HUDEP-2 (cell line): Measurements from ENCODE around the gene TADA1.
A peak's percentile ranks its signal among the peaks of the same experiment; 100 is the strongest.

Experiments
- DNase-seq, 76 experiments: peaks; one replicate each; lab custom pipeline; 2025; ENCODE audit not compliant: unreplicated experiment in 76 of 76; lab: John Stamatoyannopoulos, UW

Gene TADA1

DNA sequence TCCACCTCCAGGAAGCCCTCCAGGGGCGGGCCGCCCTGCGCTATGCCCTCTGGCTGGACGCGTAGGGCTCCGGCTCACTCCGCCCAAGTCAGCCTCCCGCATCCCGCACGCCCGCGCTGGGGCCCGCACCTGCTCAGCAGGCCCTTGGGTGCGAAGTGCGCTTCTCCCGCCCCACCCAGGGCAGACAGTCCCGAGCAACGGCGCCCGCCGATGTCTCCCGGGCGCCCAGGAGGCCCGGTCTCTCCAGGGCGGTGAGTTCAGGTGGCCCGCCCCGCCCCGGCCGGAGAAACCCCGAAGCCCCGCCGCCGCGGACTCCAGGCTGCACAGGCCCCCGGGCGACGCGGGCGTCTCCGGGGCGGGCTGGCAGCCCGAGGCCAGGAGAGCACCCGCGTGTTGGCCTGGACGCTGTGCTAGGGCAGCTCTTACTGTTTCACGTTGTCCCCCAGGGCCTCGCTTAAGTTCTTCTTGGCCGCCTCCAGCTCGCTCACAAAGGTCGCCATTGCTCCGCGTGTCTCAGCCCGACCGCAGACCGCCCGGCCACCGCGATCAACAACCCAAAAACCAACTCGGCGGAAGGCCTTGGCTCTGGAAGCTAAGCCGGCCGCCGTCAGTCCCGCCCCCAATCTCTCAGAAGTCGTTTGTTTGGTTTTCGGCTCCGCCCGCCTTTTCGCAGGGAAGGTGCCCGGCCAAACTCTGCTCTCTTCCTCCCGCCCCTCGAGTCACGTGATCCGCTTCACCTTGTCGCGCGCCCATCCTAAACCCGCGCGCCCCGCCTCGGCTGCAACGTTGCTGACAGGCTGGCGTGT is at the start of gene TADA1:
TADA1 (minus strand) TSS at position 531 of the 806 bp plus-strand sequence; CDS start at position 500, 31 bp downstream.
- DNase-seq = peak; percentile 51 to 99 (median 97)

- no peak for DNase-seq
These were observed 48.9 kb upstream of the TADA1 start for GRCh38 chr1:166924823-166925541.

DNA sequence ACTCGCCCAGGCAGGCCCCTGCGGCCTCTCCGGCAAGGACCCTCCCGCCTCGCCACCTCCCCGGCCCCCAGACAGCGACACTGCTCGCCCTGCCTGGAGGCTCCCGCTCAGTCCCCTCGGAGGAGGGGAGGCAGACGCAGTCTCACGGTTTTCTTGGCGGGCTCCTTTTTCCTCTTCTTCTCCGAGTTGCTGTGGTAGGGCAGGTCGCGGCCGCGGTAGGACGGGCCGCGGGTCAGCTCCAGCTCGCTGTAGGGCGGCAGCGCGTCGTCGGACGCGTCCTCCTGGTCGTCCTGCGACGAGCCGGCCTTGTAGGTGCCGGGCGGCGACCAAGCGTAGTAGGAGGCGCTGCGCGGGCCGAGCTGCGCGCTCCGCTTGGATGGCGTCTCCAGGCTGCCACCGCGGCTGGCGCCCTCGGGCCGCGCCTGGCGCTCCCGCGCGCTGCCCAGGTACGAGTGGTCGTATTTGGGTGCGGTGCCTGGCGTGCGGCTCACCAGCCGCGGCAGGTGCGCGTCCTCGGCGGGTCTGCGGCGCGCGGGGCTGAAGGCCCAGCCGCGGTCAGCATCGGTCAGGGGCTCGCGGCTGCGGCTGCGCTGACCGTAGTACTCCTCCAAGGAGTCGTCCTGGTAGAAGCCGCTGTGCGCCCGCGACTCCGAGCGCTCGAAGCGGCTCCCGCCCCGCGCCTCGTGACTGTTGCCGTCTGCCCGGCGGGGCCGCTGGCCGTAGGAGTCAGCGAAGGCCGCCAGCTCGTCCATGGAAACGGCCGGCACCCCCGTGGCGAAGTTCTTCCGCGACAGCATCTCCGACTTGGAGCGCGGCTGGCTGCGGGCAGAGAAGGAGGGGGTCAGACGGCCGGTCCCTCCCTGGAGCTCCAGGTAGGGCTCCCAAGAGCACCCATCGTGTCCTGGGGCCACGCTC is 44.8 kb upstream of the TADA1 start:
- DNase-seq = no peak

DNA sequence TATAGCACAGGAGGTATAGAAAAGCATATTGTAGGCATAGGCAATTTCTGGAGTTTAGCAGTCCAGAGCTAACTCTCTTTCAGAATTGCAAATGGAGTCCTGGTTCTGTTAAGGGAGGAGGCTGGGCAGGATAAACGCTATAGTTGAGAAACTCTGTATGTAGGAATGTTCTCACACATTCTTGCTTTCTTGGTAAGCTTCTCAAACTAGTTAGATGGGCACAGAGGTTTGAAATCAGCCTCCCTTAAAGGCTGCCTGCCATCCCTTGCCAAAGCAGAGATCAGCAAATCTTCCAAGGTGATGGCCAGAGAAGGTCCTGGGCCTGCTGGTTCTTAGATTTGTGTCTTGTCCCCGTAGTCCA is 42.9 kb upstream of the TADA1 start:
- no peak for DNase-seq

- no peak for DNase-seq
These were observed 42.3 kb upstream of the TADA1 start for GRCh38 chr1:166918088-166918955.

DNA sequence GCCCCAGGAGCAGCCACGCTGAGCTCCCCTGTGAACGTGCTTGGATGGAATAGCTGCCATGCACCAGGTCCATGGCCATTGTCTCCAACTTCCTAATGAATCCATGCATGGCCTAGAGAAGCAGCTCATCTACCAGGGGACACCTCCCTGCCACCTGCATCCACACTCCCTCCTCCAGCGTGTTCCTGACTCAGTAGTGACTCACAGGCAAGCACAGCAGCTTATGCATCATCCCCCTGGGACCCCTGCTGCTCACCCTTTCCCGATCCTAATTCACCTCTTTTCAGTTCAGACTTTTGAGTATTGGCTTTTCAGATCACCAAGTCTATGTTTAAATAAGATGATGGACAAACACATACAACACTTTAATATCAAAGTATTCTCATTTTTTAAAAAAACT is 39.9 kb upstream of the TADA1 start:
- no peak for DNase-seq

GRCh38 chr1:166915042-166915441 is 39.0 kb upstream of the TADA1 start:
- DNase-seq = no peak

DNA sequence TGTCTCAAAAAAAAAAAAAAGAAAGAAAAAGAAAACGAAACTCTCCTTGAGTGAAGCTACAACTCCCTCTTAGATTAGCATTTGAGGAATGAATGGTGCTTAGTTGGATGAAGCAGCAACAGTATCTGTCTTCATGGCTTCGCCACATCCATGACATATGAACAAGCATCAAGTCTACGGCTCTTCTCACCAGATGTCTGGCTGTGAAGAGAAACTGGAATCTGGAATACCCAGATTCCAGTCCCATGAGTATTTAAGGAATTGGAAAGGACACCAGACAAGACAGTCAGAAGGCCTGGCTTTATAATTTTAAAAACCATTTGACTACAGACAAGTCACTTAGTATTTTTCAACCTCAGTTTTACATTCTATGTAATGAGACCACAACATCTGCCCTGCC is 38.0 kb upstream of the TADA1 start:
- DNase-seq = no peak

- DNase-seq = no peak
These were observed 35.6 kb upstream of the TADA1 start for GRCh38 chr1:166911624-166912023.

- DNase-seq = peak in 65 of 76 experiments; percentile 4 to 81 (median 51)
These were observed 34.4 kb upstream of the TADA1 start for GRCh38 chr1:166910396-166910994.

DNA sequence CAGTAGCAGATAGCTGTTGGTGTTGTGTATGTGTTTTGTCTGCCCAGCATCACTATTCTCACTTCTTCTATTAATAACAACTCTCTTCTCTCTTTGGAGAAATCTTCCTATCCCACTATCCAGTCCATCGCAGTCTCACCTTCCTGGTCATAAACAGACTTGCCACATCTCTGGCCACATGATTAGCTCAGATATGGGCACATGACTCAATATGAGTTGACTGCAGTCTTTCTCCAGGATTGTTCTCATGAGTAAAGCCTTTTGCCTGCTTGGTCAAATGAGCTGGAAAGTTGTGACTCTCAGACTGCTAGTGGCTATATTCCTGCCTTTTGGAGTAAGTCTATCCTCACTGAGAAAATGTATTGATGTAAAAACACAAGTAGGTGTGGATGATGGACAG is 32.9 kb upstream of the TADA1 start:
- DNase-seq = no peak

DNA sequence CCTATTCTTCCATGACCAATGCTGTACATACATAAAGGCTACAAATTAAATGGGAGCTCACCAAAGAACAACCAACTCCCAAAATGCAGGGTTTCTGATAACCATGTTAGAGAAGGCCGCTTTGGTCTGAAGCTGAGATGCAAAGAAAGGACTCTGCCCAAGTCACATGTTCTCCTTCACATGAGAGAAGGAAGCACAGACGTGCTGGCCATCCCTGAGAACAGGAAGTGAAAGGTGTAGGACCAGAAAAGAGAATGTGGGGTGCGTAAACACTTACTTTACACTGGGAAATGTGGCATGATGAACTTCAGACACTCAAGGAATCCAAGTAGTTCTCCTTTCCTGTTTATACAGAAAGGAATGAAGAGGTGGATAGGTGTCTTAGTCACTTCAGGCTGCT is 31.7 kb upstream of the TADA1 start:
- no peak for DNase-seq

- no peak for DNase-seq
These were observed 31.0 kb upstream of the TADA1 start for GRCh38 chr1:166907051-166907450.

GRCh38 chr1:166906647-166907046 is 30.6 kb upstream of the TADA1 start:
- DNase-seq = no peak

GRCh38 chr1:166905900-166906299 is 29.8 kb upstream of the TADA1 start:
- DNase-seq = no peak

DNA sequence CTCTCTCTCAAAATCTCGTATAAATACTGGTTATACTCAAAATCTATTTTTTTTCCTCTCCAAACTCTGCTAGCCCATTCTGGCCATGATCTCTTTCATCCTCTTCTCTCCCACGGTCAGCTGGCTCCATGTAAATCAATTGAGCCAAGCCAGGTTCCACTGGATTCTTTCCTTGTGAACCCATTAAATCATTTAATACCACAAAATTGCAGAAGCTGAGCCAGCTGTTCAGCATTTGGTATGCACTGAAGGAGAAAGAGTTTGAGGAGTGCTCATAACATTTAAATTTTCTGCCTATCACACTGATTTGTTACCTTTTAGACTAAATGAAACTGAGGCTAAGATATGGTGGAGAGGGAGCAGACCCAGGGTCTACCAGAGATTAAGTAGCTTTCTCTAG is 29.1 kb upstream of the TADA1 start:
- no peak for DNase-seq

- DNase-seq = peak in 15 of 76 experiments; percentile 2 to 51 (median 13)
These were observed 27.2 kb upstream of the TADA1 start for GRCh38 chr1:166903232-166903631.

DNA sequence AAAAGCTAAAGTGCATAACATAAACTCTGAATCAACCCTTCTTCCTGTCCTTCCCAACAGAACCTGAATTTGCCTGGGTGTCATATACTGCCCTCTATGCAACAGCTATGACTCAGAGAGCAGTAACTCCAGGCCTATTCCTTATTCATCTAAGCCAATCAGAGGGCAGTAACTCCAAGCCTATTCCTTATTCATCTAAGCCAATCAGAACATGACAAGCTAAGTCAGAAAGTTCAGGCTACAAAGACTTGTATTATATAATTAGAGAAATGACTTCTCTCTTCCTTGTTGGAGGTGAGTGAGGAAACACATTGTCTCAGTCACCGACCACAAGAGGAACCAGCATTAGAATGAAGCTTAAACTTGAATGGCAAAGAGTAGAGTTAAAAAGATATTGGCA is 26.2 kb upstream of the TADA1 start:
- DNase-seq = no peak

GRCh38 chr1:166900987-166901386 is 24.9 kb upstream of the TADA1 start:
- DNase-seq = no peak

GRCh38 chr1:166899769-166900168 is 23.7 kb upstream of the TADA1 start:
- no peak for DNase-seq
